Stimulated activated memory B cell treated with anti-CD40 and anti-IgM and Interleukin-4, amounts not matched to agents 10 μg/mL and 1 μg/mL and 100 μg/mL, for 72 hours (primary cell): Measurements from ENCODE around the gene RRBP1.

Source experiments
- ATAC-seq: fragments of 150-1000 bp; cut with Tn5 transposase; 2 replicates; pipeline ENCODE4 v1.10.0; 2021
- H3K27ac Mint-ChIP-seq: one replicate; pipeline ENCODE4 v1.8.0; 2022; ENCODE audit warnings: mild to moderate bottlenecking, mixed read lengths
- H3K27me3 Mint-ChIP-seq: one replicate; pipeline ENCODE4 v1.8.0; 2022; ENCODE audit warnings: mixed read lengths
- H3K36me3 Mint-ChIP-seq: one replicate; pipeline ENCODE4 v1.8.0; 2022; ENCODE audit warnings: mixed read lengths
- H3K4me1 Mint-ChIP-seq: one replicate; pipeline ENCODE4 v1.8.0; 2022; ENCODE audit warnings: mixed read lengths
- H3K4me3 Mint-ChIP-seq: one replicate; pipeline ENCODE4 v1.8.0; 2022; ENCODE audit warnings: mild to moderate bottlenecking, moderate library complexity, mixed read lengths
- H3K9me3 Mint-ChIP-seq: one replicate; pipeline ENCODE4 v1.8.0; 2022; ENCODE audit warnings: mixed read lengths

Gene RRBP1

DNA sequence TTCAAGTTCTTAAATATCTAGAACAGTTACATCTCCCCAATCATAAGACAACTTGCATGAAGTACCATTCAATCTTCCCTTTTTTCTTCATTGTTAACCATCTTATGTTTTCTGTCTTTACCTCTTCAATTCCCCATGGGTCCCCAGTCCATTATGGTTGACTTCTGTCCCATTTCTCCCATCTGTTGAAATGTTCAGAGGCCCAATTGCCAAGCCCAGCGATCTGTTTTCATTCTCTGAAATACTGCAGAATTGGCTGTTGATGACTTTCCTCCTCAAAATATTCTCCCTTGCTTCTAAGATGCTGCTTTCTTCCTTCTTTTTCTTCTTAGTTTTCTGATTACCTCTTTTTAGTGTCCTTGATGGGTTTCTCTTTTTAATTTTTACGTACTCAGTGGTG, 86.2 kb downstream of the RRBP1 start:
- Mint-ChIP-seq H3K9me3 (peaks cover 2% of the 10 kb centered on the region), H3K36me3 (peaks cover 16% of the 10 kb centered on the region), H3K4me3 (no peak overlapping the region), H3K27ac (no peak overlapping the region), H3K4me1 (peaks cover 6% of the 10 kb centered on the region), H3K27me3 (no peaks in the 10 kb centered on the region)
- no peak for ATAC-seq

DNA sequence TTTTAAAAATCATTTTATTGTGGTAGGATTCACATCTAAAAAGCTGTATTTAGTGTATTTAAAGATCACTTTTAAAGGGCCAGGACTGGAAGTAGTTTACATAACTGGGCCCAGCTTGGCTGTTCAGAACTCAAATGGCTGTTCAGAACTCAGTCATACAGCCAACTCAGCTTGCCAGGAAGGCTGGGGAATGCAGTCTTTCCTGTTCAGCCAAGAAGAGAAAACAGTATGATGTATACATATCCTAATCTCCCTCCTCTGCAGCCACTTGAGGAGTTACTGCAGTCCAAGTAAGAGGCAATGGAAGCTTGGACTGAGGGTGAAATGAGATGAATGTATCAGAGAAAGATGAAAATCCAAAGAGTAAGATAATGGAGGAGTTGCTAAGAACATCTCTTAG, 87.6 kb downstream of the RRBP1 start:
- H3K4me1 Mint-ChIP-seq, result peaks cover 6% of the 10 kb centered on the region
- H3K9me3 Mint-ChIP-seq, result peaks cover 2% of the 10 kb centered on the region
- no peak for ATAC-seq
- H3K4me3 Mint-ChIP-seq, result no peak overlapping the region
- peaks cover 13% of the 10 kb centered on the region for H3K36me3 Mint-ChIP-seq
- H3K27me3 Mint-ChIP-seq, result no peaks in the 10 kb centered on the region
- no peak overlapping the region for H3K27ac Mint-ChIP-seq

DNA sequence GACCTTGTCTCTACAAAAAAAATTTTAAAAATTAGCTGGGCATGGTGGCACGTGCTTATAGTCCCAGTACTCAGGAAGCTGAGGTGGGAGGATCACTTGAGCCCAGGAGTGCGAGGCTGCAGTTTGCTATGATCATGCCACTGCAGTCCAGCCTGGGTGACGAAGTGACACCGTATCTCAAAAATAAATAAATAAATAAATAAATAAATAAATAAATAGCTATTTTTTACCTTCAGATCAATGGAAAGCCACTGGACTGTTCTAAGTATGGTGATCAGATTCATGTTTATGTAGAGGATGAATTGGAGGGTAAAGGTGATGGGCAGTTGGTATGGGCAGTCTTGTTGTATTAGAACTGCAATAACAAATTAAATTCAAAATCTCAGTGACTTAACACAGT, 88.1 kb downstream of the RRBP1 start:
- H3K9me3 Mint-ChIP-seq, result peaks cover 2% of the 10 kb centered on the region
- H3K27me3 Mint-ChIP-seq, result no peaks in the 10 kb centered on the region
- H3K36me3 Mint-ChIP-seq, result peaks cover 13% of the 10 kb centered on the region
- H3K27ac Mint-ChIP-seq, result no peak overlapping the region
- H3K4me3 Mint-ChIP-seq, result no peak overlapping the region
- H3K4me1 Mint-ChIP-seq, result peaks cover 6% of the 10 kb centered on the region
- no peak for ATAC-seq

DNA sequence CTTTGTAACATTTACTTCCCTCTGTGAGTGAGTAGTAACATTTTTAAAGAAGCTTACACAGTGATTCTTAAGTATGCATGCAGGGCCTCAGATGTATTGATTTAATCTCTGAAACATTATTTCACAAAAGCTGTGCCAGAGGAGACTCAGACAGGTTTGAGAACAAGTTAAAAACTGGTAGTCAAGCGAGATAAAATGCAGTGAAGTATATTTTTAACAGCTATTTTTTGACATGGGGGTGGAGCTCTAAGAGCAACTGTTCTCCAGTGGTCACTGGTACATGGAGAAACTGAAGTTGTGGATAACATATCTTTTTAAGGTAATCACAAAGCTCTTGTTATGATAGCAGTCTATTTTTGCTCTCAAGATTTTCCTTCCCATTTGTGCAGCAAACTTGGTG, 91.8 kb downstream of the RRBP1 start:
- ATAC-seq, result no peak
- Mint-ChIP-seq H3K4me1 (peaks cover 6% of the 10 kb centered on the region), H3K27ac (no peak overlapping the region), H3K36me3 (peaks cover 6% of the 10 kb centered on the region), H3K4me3 (no peak overlapping the region), H3K9me3 (no peaks in the 10 kb centered on the region), H3K27me3 (no peaks in the 10 kb centered on the region)

DNA sequence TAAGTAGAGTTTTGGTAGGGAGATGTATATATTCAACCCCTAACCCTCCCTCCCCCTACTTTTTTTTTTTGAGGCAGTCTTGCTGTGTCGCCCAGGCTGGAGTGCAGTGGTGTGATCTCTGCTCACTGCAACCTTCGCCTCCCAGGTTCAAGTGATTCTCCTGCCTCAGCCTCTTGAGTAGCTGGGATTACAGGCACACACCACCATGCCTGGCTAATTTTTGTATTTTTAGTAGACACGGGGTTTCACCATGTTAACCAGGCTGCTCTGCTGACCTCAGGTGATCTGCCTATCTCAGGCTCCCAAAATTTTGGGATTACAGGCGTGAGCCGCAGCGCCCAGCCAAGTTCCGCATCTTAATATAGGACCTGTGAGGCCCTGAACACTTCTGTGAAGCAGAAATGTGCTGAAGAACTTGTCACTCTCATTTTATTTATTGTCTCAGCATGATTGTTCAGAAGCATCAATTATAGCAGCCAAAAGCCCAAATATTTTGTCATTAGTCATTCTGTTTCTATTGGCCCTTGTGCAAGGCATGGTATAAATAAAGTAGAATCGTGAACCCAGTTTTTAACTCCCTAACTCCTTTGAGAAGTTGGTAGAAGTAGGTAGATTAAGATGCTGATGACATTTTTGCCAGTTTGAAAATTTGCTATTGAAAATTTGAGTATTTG, 92.7 kb downstream of the RRBP1 start:
- H3K27ac Mint-ChIP-seq, result no peak overlapping the region
- ATAC-seq, result no peak
- H3K27me3 Mint-ChIP-seq, result no peaks in the 10 kb centered on the region
- H3K4me1 Mint-ChIP-seq, result peaks cover 6% of the 10 kb centered on the region
- H3K36me3 Mint-ChIP-seq, result peaks cover 11% of the 10 kb centered on the region
- no peaks in the 10 kb centered on the region for H3K9me3 Mint-ChIP-seq
- H3K4me3 Mint-ChIP-seq, result no peak overlapping the region

DNA sequence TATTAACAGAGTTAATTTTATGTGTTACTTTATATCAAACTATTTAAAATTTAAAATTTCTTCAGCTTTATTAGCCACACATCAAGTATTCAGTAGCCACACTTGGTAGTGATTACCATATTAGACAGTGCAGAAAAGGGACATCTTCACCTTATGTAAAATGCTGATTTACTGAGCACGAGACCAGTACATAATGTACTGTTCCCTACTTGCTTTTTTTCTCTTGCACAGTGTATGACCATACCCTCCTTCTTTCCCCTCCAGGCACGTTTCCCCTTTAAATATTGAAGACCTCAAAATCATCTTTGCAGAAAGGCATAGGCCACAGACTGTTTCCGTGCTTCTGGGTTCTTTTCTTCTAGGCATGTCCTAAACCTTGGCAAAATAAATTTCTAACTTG, 94.2 kb downstream of the RRBP1 start:
- Mint-ChIP-seq H3K9me3 (no peaks in the 10 kb centered on the region), H3K4me3 (no peak overlapping the region), H3K4me1 (peaks cover 2% of the 10 kb centered on the region), H3K36me3 (peaks cover 7% of the 10 kb centered on the region), H3K27me3 (no peaks in the 10 kb centered on the region), H3K27ac (no peak overlapping the region)
- ATAC-seq, result no peak

DNA sequence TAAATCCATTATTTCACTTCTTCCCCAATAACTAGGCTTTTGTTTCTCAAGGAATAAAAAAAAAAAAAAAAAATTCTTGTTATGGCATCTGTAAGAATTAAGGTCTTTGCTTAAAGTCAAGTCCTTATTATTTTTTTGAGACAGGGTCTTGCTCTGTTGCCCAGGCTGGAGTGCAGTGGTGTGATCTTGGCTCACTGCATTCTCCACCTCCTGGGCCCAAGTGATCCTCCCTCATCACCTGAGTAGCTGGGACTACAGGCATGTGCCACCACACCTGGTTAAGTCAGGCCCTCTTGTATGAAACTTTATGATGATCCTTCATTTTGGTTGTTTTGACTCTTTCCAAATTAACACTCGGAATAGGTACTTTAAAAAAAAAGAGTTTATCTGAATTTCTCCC, 94.9 kb downstream of the RRBP1 start:
- peaks cover 5% of the 10 kb centered on the region for H3K36me3 Mint-ChIP-seq
- no peak overlapping the region for H3K27ac Mint-ChIP-seq
- no peaks in the 10 kb centered on the region for H3K4me1 Mint-ChIP-seq
- H3K4me3 Mint-ChIP-seq, result no peak overlapping the region
- no peaks in the 10 kb centered on the region for H3K27me3 Mint-ChIP-seq
- no peak for ATAC-seq
- no peaks in the 10 kb centered on the region for H3K9me3 Mint-ChIP-seq

DNA sequence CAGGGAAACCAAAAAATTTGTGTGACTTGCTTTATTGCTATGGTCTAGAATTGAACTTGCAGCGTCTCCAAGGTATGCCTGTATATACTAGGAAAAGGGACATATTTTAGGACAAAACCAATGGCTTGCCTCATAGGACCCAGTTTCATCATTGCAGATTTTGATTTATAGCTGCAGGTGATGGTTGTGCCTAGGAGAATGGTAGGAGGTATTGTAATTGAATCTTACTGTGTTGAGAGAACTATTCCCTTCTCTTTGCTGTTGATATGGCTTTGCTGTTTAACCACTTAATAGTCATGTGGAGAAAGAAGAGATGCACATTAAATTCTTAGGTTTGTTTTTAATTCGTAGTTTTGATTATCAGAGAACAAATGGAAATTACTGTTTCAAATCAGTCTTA, 95.8 kb downstream of the RRBP1 start:
- Mint-ChIP-seq H3K9me3 (no peaks in the 10 kb centered on the region), H3K36me3 (peaks cover 5% of the 10 kb centered on the region), H3K4me1 (no peaks in the 10 kb centered on the region), H3K27me3 (no peaks in the 10 kb centered on the region), H3K27ac (no peak overlapping the region), H3K4me3 (no peak overlapping the region)
- no peak for ATAC-seq

DNA sequence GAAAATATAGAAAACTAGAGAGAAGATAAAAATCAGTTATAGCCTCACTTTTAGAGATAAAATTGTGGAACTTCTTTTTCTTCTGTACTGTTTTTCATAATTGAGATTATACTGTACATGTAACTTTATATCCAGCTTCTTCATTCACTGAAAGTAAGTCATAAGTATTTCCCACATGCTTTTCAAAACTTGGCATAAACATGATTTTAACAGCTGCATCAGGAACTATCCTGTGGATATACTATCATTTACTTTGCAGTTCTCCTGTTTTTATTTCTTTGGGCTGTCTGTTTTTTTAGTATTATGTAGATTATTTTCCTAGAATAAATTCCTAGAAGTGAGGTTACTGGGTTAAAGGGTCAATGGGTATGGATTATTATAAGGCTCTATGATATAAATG, 97.4 kb downstream of the RRBP1 start:
- Mint-ChIP-seq H3K9me3 (no peaks in the 10 kb centered on the region), H3K36me3 (peaks cover 16% of the 10 kb centered on the region), H3K27me3 (no peaks in the 10 kb centered on the region), H3K27ac (no peak overlapping the region), H3K4me3 (no peak overlapping the region), H3K4me1 (no peaks in the 10 kb centered on the region)
- no peak for ATAC-seq

DNA sequence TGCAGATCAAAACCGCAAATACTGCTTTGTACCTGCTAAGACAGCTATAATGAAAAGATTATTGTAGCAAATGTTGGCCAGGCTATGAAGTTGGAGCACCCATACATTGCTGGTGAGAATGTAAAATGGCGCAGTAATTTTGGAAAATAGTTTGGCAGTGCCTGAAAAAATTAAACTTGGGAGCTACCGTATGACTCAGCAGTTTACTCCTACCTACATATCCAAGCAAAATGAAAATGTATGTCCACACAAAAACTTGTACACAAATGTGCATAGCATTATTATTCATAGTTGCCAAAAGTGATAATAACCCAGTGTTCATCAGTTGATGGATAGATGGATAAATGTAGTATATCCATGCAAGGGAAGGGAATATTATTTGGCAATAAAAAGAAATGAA, 98.9 kb downstream of the RRBP1 start:
- Mint-ChIP-seq H3K27me3 (no peaks in the 10 kb centered on the region), H3K4me3 (no peak overlapping the region), H3K4me1 (no peaks in the 10 kb centered on the region), H3K36me3 (peaks cover 16% of the 10 kb centered on the region), H3K9me3 (no peaks in the 10 kb centered on the region), H3K27ac (no peak overlapping the region)
- no peak for ATAC-seq

DNA sequence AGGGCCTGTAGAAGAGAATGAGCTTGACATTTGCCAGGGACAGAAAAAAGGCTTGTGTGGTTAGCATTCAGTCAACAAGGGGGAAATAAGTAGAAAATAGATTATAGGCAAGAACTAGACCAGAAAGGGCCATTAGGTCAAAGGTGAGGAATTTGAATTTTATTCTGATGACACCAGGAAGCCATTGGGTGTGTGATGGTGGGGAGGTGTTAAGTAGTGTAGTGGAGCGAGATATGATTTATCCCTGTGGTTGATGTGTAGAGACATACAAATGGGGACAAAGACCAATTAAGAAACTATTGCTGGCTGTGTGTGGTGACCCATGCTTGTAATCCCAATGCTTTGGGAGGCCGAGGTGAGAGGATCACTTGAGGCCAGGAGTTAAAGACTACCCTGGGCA, 101.1 kb downstream of the RRBP1 start:
- H3K9me3 Mint-ChIP-seq, result no peaks in the 10 kb centered on the region
- no peaks in the 10 kb centered on the region for H3K4me1 Mint-ChIP-seq
- H3K27me3 Mint-ChIP-seq, result no peaks in the 10 kb centered on the region
- peaks cover 16% of the 10 kb centered on the region for H3K36me3 Mint-ChIP-seq
- H3K27ac Mint-ChIP-seq, result no peak overlapping the region
- H3K4me3 Mint-ChIP-seq, result no peak overlapping the region
- ATAC-seq, result no peak

DNA sequence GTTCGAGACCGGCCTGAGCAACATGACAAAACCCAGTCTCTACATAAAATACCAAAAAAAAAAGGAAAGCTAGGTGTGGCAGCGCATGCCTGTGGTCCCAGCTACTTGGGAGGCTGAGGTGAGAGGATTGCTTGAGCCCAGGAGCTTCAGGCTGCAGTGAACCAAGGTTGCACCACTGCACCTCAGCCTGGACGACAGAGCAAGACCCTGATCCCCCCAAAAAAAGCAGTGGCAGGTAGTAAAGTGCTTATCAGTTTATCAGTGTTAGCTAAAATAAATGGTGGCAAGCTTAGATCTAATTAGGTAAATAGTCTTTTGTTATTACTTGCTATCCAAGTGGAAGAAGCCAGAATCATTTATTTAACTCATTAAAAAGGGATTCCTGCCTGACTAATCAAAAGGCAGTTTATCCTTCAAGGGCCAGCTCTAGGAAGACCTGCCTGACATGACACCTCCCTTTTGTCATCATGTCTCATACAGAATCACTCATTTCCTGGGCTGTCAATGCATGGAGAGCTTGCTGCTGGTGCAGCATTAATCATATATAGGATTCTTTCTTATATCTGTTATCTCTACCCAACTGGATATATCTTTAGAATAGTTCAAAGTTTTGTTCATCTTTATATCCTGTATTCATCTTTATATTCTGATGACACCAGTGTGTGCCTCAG, 102.5 kb downstream of the RRBP1 start:
- no peaks in the 10 kb centered on the region for H3K27me3 Mint-ChIP-seq
- H3K36me3 Mint-ChIP-seq, result peaks cover 11% of the 10 kb centered on the region
- H3K27ac Mint-ChIP-seq, result no peak overlapping the region
- no peaks in the 10 kb centered on the region for H3K4me1 Mint-ChIP-seq
- no peak for ATAC-seq
- no peaks in the 10 kb centered on the region for H3K9me3 Mint-ChIP-seq
- no peak overlapping the region for H3K4me3 Mint-ChIP-seq

DNA sequence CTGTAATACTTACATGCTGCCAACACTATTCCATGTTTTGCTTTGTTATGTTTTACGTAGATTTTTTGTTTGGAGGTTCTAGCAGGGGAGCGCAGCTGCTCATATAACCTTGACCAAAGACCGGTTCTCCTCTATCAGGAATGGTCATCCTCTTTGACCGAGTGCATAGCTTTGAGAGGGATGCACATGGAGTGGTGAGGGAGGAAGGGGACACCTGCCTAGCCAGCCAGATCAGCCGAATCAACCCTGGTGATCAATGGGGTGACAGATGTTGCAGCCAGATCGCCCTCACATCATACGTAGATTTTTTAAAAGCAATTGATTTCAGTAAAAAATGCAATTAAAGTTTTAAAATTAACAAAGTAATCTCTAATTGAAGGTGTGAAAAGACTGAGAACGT, 105.8 kb downstream of the RRBP1 start:
- H3K9me3 Mint-ChIP-seq, result no peaks in the 10 kb centered on the region
- H3K27me3 Mint-ChIP-seq, result no peaks in the 10 kb centered on the region
- no peak overlapping the region for H3K27ac Mint-ChIP-seq
- no peak for ATAC-seq
- no peak overlapping the region for H3K4me3 Mint-ChIP-seq
- H3K4me1 Mint-ChIP-seq, result peaks cover 6% of the 10 kb centered on the region
- H3K36me3 Mint-ChIP-seq, result peaks cover 11% of the 10 kb centered on the region

DNA sequence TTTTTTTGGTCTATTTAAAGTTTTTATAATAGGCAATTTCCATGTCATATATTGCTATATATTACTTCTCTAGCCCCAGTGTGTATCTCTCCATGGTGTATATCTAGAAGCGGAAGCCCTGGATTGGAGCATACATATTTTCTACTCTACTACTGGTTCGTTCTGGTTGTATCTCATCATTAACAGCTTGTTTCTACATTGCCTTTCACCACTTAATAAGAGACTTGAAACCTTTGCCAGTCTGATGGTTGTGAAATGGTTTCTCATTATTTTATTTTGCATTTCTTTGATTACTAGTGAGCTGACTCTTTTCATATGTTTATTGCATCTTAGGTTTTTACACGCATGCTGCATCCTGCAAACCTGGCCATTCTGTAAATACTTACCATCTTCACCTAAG, 108.6 kb downstream of the RRBP1 start:
- no peak for ATAC-seq
- Mint-ChIP-seq H3K27me3 (no peaks in the 10 kb centered on the region), H3K27ac (no peak overlapping the region), H3K4me1 (peaks cover 18% of the 10 kb centered on the region), H3K9me3 (no peaks in the 10 kb centered on the region), H3K36me3 (no peaks in the 10 kb centered on the region), H3K4me3 (no peak overlapping the region)

DNA sequence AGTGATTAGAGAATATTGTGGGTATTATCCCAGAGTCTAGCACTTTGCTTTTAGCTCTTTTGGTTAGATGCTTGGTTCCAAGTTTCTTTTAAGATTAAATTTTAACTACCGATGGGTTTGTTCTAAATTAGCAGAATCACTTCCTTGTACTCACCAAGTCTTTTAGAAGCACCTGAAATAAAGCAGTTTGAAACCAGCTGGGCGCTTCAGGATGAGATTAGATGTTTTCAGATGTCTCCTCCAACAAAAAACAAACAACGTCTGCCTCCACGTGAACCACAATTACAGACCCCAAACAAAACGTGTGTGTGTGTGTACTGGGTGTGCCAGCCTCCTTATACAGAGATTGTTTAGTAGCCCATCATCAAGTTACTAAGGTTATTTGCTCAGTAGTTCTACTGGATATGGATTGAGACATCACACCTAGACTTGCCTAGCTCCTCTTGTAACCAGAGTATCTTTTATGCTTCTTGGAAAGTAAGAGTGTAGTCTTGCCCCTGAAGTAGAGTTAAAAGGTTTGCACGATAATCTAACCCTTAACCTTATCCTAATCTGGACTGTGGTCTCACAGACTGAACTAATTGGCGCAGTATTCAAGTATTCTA, 109.9 kb downstream of the RRBP1 start:
- no peak for ATAC-seq
- no peaks in the 10 kb centered on the region for H3K9me3 Mint-ChIP-seq
- H3K27ac Mint-ChIP-seq, result no peak overlapping the region
- peaks cover 18% of the 10 kb centered on the region for H3K4me1 Mint-ChIP-seq
- no peak overlapping the region for H3K4me3 Mint-ChIP-seq
- H3K27me3 Mint-ChIP-seq, result no peaks in the 10 kb centered on the region
- H3K36me3 Mint-ChIP-seq, result no peaks in the 10 kb centered on the region

DNA sequence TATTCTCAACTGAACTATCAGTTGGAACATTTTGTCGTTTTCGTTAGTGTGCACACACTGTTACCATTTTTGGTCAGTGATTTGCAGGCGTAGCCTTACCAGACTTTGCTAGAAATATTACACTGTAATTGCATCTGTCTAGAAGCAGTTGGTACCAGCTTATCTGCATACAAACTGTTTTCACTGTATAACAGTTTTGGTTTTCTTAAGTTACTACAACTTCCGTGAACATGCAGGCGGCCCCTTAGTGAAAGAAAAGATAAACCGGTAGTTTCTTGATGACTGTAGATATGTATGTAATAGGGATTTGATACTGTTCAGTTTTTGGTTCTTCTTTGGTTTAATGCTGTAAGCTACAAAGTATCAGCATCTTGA, 110.9 kb downstream of the RRBP1 start:
- Mint-ChIP-seq H3K4me1 (peaks cover 18% of the 10 kb centered on the region), H3K27me3 (no peaks in the 10 kb centered on the region), H3K27ac (peak overlapping the region; percentile 88), H3K36me3 (no peaks in the 10 kb centered on the region), H3K4me3 (peak overlapping the region; percentile 94), H3K9me3 (no peaks in the 10 kb centered on the region)
- ATAC-seq, result no peak
